ENCODE measurements around the gene VSIG8.
A peak's percentile ranks its signal among the peaks of the same experiment; 100 is the strongest.

VSIG8 gene

GRCh38 chr1:159854693-159855192 is 7.7 kb downstream of the VSIG8 start:
- DNase-seq: peak; percentile 92

GRCh38 chr1:159854116-159854692 is 8.3 kb downstream of the VSIG8 start:
- peak; percentile 61 for DNase-seq

GRCh38 chr1:159853417-159854115 is 8.9 kb downstream of the VSIG8 start:
- no peak for DNase-seq

GRCh38 chr1:159851407-159851806 is 11.1 kb downstream of the VSIG8 start:
- peak; percentile 56 for DNase-seq

- no peak for DNase-seq
Measured at GRCh38 chr1:159849626-159850366, 12.7 kb downstream of the VSIG8 start.

- DNase-seq: no peak
Measured at GRCh38 chr1:159848326-159848725, 14.1 kb downstream of the VSIG8 start.

- no peak for DNase-seq
Measured at GRCh38 chr1:159847231-159847630, 15.2 kb downstream of the VSIG8 start.

GRCh38 chr1:159845751-159846629 is 16.5 kb downstream of the VSIG8 start:
- no peak for DNase-seq

- no peak for DNase-seq
Measured at GRCh38 chr1:159843459-159843858, 19.0 kb downstream of the VSIG8 start.

GRCh38 chr1:159841749-159842148 is 20.7 kb downstream of the VSIG8 start:
- no peak for DNase-seq

GRCh38 chr1:159839116-159839849 is 23.2 kb downstream of the VSIG8 start:
- DNase-seq: no peak

- peak; percentile 79 for DNase-seq
Measured at GRCh38 chr1:159838715-159839114, 23.7 kb downstream of the VSIG8 start.

GRCh38 chr1:159835862-159836525 is 26.5 kb downstream of the VSIG8 start:
- peak; percentile 31 for DNase-seq

- no peak for DNase-seq
Measured at GRCh38 chr1:159835356-159835755, 27.1 kb downstream of the VSIG8 start.

- no peak for DNase-seq
Measured at GRCh38 chr1:159832309-159832708, 30.1 kb downstream of the VSIG8 start.

- DNase-seq: no peak
Measured at GRCh38 chr1:159831412-159832141, 30.9 kb downstream of the VSIG8 start.

GRCh38 chr1:159830722-159831121 is 31.7 kb downstream of the VSIG8 start:
- DNase-seq: no peak

- no peak for DNase-seq
Measured at GRCh38 chr1:159829822-159830465, 32.5 kb downstream of the VSIG8 start.

GRCh38 chr1:159829273-159829634 is 33.2 kb downstream of the VSIG8 start:
- peak; percentile 80 for DNase-seq

- DNase-seq: no peak
Measured at GRCh38 chr1:159828581-159829272, 33.7 kb downstream of the VSIG8 start.

Data from hematopoietic multipotent progenitor cell treated with erythropoietin and hydrocortisone succinate and interleukin-3 and kit ligand, for 4 days (in vitro differentiated cells).